Kidney glomerular epithelial cell (primary cell): ENCODE measurements around the gene CCDC77.
"Not testable (repeated sequence)": the region's sequence is repeated elsewhere in the genome, so short reads cannot be mapped to it uniquely, and the experiment has no call there.

Source experiments
- DNase-seq: peaks from one replicate; lab custom pipeline; 2025; lab: John Stamatoyannopoulos, UW

Gene CCDC77

DNA sequence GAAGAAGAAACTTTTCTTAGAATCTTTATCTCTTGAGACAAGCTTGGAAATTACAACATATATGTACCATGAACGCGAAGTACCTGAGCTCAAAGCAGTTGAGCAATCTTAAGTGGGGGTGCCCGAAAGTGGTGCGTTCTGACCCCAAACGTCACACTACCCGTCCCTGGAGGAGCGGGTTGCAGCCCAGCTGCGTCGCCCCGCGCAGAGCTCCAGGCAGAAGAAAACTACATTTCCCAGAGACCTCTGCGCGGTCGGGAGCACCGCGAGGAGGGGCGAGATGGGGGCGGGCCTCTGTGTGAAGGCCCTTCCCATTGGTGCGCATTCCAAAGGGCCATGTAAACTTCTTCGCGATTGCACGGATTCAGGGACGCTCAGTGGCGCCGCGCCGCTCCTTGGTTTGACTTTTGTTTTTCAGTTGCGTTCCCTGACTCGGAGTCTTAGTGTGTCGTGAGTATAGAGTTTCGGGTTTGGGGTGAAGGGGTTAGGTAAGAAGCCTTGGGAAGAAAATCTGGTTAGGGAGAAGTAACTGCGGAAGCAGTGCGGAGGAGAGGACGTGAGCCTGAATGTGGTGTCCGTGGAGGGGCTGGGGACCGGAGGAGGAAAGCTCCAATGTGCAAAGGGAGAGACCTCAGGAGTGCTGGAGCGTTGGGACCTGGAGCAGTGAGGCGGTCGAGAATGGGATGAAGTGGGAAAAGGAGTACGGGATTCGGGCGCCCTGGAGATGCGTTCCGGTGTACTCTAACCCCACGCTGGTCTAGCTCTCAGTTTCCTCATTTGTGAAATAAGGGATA is at the start of gene CCDC77:
Gene CCDC77 (plus strand): TSS at position 410 of the 794 bp plus-strand sequence. CDS start 7,740 bp downstream, outside the sequence.
- no peak for DNase-seq

- DNase-seq: no peak
These were observed 45.0 kb upstream of the CCDC77 start for GRCh38 chr12:356276-356988.

DNA sequence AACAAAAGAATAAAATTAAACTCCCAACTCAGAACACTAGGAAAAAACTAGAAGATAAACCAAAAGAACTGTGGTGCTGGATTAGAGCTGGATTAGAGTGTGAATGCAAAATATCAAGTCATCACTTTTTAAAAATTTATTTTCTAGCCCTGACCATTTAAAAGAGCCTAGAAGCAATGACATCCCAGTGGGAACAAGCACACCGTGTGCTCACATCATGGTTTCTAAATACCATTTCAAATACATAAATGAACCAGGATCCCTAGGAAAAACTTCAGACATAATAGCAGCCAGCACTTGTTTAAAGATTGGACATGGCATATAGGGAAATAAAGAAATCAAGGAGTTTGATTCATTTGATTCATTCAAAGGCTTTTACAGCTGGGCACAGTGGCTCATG is 42.4 kb upstream of the CCDC77 start:
- no peak for DNase-seq

- no peak for DNase-seq
These were observed 34.6 kb upstream of the CCDC77 start for GRCh38 chr12:366820-367219.

DNA sequence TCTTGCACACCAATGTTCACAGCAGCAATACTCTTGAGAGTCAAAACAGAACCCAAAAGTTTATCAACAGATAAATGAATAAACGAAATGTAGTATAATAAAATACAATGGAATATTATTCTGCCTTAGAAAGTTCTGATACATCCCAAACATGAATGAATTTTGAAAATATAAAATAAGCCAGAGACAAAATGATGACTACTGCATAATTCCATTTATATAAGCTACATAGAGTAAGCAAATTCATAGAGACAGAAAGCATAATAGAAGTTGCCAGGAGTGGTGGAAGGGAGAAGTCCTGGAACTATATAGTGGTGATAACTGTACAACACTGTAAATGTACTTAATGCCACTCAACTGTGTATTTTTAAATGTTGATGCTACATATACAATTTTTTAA is 33.5 kb upstream of the CCDC77 start:
- DNase-seq: no peak

DNA sequence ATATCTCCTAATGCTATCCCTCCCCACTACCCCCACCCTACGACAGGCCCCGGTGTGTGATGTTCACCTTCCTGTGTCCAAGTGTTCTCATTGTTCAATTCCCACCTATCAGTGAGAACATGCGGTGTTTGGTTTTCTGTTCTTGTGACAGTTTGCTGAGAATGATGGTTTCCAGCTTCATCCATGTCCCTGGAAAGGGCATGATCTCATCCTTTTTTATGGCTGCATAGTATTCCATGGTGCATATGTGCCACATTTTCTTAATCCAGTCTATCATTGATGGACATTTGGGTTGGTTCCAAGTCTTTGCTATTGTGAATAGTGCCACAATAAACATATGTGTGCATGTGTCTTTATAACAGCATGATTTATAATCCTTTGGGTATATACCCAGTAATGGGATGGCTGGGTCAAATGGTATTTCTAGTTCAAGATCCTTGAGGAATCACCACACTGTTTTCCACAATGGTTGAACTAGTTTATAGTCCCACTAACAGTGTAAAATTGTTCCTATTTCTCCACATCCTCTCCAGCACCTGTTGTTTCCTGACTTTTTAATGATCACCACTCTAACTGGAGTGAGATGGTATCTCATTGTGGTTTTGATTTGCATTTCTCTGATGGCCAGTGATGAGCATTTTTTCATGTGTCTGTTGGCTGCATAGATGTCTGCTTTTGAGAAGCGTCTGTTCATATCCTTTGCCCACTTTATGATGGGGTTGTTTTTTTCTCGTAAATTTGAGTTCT is 30.5 kb upstream of the CCDC77 start:
- DNase-seq: not testable (repeated sequence)

- DNase-seq: no peak
These were observed 14.8 kb upstream of the CCDC77 start for GRCh38 chr12:386651-387050.

- DNase-seq: no peak
These were observed 13.4 kb upstream of the CCDC77 start for GRCh38 chr12:388012-388411.

GRCh38 chr12:388541-389141 is 12.8 kb upstream of the CCDC77 start:
- DNase-seq: no peak

DNA sequence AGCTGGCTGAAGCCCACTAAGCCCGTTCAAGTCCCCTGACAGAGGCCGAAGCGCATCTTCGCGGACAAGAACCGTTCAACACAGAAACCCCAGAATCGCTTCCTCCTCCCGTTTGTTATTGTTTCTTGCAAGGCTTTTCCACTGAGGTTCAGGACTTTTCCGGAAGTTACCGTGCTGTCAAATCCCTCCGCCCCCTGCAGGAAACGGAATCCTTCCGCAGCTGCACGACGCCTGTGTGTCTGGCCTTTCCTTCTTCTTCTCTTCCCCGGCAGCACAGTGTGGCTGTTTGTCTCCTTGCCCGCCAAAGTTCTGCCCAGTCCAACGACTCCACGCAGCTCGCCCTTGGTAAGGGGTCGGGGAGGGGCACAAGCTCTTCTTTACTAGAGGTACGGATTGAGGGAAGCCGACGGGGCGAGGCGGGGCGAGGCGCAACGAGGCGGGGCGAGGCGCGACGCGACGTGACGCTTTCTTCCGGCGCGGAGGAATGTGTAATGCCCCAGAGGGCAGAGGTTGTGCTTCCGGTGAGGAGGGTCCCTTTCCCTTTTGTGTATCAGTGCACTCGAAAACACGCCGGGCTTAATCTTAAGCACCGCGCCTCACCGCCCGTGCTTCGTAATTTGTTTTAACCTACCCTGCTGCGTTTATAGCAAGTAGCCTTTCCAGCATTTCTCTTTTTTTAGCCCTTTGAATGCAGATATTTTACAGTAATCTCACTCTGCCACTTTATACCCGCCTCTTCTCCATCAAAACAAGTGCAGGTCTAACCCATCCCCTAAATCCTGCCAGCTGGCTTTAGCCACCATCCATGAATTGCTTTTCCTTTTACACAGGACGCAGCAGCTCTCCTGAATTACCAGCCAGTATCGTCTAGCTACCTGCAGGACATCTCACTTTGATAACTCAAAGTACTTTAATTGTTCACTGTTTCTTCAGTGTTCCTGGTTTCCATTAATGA is 12.0 kb upstream of the CCDC77 start, which contains the start of gene KDM5A:
Gene KDM5A (minus strand): TSS at position 179 of the 955 bp plus-strand sequence. CDS start 229 bp downstream, outside the sequence.
- no peak for DNase-seq

- DNase-seq: no peak
These were observed 616 bp upstream of the CCDC77 start for GRCh38 chr12:400828-401227.

- DNase-seq: no peak
These were observed 565 bp downstream of the CCDC77 start for GRCh38 chr12:402029-402389.

DNA sequence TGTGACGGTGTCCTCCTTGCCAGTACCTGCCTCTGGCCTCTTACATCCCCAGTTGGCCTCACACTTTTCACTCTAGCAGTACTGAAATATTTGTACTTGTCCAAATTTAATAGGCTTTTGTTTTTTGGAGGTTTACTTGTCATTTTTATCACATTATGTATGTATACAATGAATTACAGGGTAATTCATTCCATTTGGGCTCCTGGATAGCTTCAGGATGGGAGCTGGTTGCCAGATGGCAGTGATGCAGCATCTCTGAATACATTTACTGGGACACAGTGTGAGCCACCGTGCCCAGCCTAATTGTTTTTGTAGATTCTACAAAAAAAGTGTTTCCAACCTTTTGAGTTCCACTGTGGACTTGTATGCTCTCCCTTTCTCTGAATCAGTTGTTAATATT is 13.4 kb downstream of the CCDC77 start:
- DNase-seq: no peak

- DNase-seq: no peak
These were observed 17.0 kb downstream of the CCDC77 start for GRCh38 chr12:418432-418831.

DNA sequence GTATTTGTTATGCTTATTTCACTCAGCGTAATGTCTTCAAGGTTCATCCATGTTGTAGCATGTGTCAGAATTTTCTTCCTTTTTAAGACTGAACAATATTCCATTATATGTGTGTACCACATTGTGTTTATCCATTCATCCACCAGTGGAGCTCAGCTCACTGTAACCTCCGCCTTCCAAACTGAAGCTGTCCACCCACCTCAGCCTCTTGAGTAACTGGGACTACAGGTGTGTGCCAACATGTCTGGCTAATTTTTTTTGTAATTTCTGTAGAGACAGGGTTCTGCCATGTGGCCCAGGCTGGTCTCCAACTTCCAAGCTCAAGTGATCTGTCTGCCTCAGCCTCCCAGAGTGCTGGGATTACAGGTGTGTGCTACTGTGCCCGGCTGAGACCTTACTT is 21.1 kb downstream of the CCDC77 start:
- no peak for DNase-seq

- DNase-seq: not testable (repeated sequence)
These were observed 34.3 kb downstream of the CCDC77 start for GRCh38 chr12:435737-436136.

DNA sequence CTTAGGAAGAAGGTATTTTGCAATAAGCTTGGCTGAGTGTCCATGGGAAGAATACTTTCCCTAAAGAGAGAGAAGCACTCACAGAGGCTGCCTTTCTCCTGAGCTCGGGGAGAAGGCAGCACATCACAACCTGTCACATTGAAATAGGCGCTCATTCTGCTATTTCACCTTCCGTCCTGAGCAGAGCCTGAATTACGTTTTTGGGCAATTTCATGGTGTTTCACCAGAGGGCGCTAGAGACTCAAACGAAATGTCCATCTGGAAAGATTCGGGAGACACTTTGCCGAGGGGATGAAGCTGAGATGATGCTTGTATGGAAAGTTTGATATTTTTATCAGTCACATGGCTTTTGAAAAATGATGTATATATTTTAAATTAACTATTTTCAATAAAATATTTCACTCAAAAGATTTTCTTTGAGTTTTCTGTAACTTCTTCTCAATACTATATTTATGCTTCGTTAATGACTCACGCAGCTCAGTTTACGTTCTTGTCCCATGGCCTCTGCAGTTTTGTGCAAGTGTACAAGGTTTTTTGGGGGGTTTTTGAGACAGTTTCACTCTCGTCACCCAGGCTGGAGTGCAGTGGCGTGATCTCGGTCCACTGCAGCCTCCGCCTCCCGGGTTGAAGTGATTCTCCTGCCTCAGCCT is 40.9 kb downstream of the CCDC77 start:
- peak; percentile 4 for DNase-seq

GRCh38 chr12:447141-447540 is 45.7 kb downstream of the CCDC77 start:
- DNase-seq: no peak

DNA sequence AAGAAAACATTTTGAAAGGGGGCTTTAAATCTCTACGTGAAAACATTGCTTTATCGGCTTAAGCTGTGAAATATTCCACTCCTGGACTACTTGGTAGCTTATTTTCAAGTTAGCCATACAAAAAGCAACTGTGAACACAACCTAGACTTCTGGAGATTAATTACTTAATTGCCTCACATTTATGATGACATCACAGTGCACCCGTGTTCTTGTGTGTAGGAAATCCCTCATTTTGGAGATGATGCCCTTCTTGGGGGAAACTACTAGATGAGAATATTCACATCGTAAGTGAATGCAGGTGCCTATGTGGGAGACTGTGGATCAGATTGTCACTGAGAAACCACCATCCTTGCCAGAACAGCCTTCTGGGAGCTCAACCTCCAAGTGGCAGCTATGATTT is 47.8 kb downstream of the CCDC77 start:
- no peak for DNase-seq

DNA sequence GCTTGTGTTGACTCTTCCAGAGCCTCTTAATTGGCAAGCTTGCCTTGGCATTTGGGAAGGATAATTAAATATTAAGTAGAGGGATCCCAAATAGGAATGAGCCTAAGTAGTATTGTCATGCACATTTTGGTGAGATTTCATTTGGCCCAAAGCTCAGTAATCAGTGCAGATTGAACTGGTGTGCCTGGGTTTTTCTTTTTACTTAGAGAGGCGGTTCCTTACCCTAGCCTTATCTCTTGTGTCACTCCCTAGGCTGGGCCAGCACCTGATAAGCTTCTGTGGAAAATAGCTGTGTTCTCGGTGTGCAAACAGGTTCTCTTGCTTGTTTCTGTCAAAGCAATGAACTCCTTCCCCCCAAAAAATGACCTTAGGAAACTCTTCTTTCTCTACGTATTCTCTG is 49.0 kb downstream of the CCDC77 start:
- DNase-seq: no peak
